ENCODE data around the gene EVI2B. TPM values are rescaled to one million over a fixed set of nuclear protein-coding genes. Genes with fewer than 3 reads are reported as not detected.
A peak's percentile ranks its signal among the peaks of the same experiment; 100 is the strongest.

The EVI2B gene
- total RNA-seq, 1 experiment from 2014 or later: not detected

GRCh38 chr17:31310260-31310659 lies 3.6 kb downstream of the EVI2B start:
- no peak overlapping the region for H3K4me3 Mint-ChIP-seq
- no peak overlapping the region for H2BK20ac ChIP-seq (ENCODE audit: low read depth, low read length, poor library complexity, severe bottlenecking)
- no peak overlapping the region for H2AFZ ChIP-seq (ENCODE audit: low read length)
- H3K27me3 Mint-ChIP-seq (ENCODE audit: low read depth): no peaks in the 10 kb centered on the region
- H3K23me2 ChIP-seq (ENCODE audit: insufficient read length, low read depth, low read length, poor library complexity, severe bottlenecking): no peaks in the 10 kb centered on the region
- no peak overlapping the region for H3K23ac ChIP-seq (ENCODE audit: insufficient read length, low read depth, low read length)
- H3K27ac Mint-ChIP-seq: peak overlapping the region; percentile 7 to 13 (median 12); a peak in 2 of 7 replicates
- H3K9ac ChIP-seq (ENCODE audit: extremely low read depth, insufficient read length, low read length): no peak overlapping the region
- H4K91ac ChIP-seq (ENCODE audit: insufficient read length, low read depth, low read length): no peak overlapping the region
- no peak overlapping the region for H3K18ac ChIP-seq (ENCODE audit: insufficient read length, low read depth, low read length)
- no peak overlapping the region for H4K5ac ChIP-seq (ENCODE audit: insufficient read length, low read depth, low read length)
- no peak overlapping the region for H2AK5ac ChIP-seq (ENCODE audit: insufficient read length, low read length)
- H3K9me3 ChIP-seq (ENCODE audit: control insufficient read depth, low read depth, low read length): no peaks in the 10 kb centered on the region
- no peaks in the 10 kb centered on the region for H4K20me1 ChIP-seq (ENCODE audit: control insufficient read depth, insufficient read depth, insufficient read length)
- TF ChIP-seq CTCF (conservative IDR thresholded peaks at IDR 0.05): no peak
- no peaks in the 10 kb centered on the region for H3K4me1 ChIP-seq (ENCODE audit: insufficient read depth, low read length)
- H3K56ac ChIP-seq (ENCODE audit: insufficient read length, low read depth, low read length): no peak overlapping the region
- no peak overlapping the region for H2BK15ac ChIP-seq (ENCODE audit: low read depth, low read length)
- H3K9me3 Mint-ChIP-seq: no peaks in the 10 kb centered on the region
- H2BK120ac ChIP-seq (ENCODE audit: low read depth, low read length, poor library complexity, severe bottlenecking): no peak overlapping the region
- H3T11ph ChIP-seq (ENCODE audit: low read length): no peak overlapping the region
- no peak overlapping the region for H3K14ac ChIP-seq (ENCODE audit: insufficient read depth, low read length)
- no peak overlapping the region for H3K4ac ChIP-seq (ENCODE audit: low read depth, low read length)
- H3K27ac ChIP-seq (ENCODE audit: insufficient read length, low read depth, low read length): no peak overlapping the region
- H3K79me1 ChIP-seq (ENCODE audit: insufficient read depth, low read depth, low read length, poor library complexity, severe bottlenecking): no peaks in the 10 kb centered on the region
- H3K79me2 ChIP-seq (ENCODE audit: insufficient read depth, low read length): no peaks in the 10 kb centered on the region
- H2BK12ac ChIP-seq (ENCODE audit: insufficient read length, low read depth, low read length): no peak overlapping the region
- H4K8ac ChIP-seq (replicated peaks; ENCODE audit: insufficient read length, low read depth, low read length): no peak overlapping the region
- no peak overlapping the region for H3K4me2 ChIP-seq (ENCODE audit: insufficient read depth, insufficient read length, low read length)
- H3K4me1 Mint-ChIP-seq: peaks cover 3 to 9% of the 10 kb centered on the region in 2 experiments
- DNase-seq: no peak
- H2BK5ac ChIP-seq (ENCODE audit: insufficient read length, low read length): no peak overlapping the region
- WGBS (ENCODE audit: extremely low coverage, insufficient read length, low lambda C conversion rate): no CpG with 5 or more reads among the region's 2 CpGs
- H3K27me3 ChIP-seq (ENCODE audit: insufficient read depth, low read length): no peaks in the 10 kb centered on the region
- H3K36me3 Mint-ChIP-seq (ENCODE audit: insufficient read depth in 1 of 3, low read depth in 3 of 3): no peaks in the 10 kb centered on the region
